HG02870 (cell line): ENCODE measurements around the gene NDE1.
"Not testable (repeated sequence)": the region's sequence is repeated elsewhere in the genome, so short reads cannot be mapped to it uniquely, and the experiment has no call there.

Source experiments
- ATAC-seq: cut with Tn5 transposase; IDR thresholded peaks from one replicate; pipeline ENCODE4 v1.9.1; 2021; ENCODE audit warnings: mild to moderate bottlenecking, moderate library complexity; ENCODE audit not compliant: unreplicated experiment

The NDE1 gene

DNA sequence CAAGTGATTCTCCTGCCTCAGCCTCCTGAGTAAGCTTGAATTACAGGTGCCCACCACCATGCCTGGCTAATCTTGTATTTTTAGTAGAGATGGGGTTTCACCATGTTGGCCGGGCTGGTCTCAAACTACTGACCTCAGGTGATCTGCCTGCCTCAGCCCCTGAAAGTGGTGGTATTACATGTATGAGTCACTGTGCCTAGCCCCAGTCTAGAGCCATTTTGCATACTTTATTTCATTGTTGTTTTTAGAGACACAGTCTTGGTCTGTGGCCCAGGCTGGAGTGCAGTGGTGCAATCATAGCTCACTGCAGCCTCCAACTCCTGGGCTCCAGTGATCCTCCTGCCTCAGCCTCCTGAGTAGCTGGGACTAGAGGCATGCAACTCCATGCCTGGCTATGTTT lies 42.5 kb downstream of the NDE1 start:
- not testable (repeated sequence) for ATAC-seq

DNA sequence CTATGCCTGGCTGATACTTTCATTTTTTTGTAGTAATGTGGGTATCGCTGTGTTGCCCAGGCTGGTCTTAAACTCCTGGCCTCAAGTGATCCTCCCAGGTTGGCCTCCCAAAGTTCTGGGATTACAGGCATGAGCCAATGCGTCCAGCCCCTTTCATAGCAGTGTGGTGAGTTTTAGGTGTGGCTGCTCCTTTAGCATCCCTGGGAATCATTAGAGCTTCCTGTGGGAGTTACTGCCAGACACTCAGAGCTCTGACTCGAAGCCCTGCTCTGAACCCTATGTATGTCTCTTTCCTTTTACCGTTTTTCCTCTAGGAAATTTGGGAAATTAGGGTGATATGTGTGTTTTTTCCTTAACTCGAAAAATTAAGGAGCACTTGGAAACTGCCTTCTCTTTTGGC lies 44.5 kb downstream of the NDE1 start:
- no peak for ATAC-seq

DNA sequence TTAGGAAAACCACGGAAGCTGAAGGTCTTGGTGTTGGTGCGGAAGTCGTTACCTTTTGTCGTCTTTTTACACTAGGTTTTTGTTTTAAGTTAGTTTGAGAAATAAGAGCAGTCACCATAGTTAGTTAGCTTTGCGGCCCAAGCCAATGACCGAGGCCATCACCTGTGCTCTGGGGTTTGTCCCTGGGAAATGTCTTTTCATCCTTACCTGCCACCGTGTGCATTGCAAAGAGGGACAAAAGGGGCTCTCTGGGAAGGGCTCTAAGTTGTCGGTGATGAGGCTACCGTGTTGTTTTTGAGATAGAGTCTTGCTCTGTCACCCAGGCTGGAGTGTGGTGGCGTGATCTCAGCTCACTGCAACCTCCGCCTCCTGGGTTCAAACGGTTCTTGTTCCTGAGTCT lies 49.8 kb downstream of the NDE1 start:
- ATAC-seq: no peak

DNA sequence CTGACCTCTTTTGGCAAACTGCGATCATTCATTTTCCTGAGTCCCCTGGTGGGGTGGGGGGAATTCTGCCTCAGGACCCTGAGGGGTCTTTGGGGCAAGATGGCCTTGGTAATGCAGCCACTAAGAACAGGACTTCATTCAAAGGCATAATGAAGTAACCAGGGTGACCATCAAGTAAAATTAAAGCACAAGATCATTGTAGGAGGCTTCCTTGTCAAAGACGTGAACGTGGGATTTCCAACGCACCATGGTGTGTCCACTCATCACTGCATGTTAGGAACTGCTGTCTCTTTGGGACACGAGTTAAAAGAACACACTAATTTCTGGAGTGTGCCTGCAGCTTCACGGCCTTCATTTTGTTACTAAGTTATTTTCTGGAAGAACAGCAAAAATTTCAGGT lies 51.3 kb downstream of the NDE1 start:
- ATAC-seq: no peak

DNA sequence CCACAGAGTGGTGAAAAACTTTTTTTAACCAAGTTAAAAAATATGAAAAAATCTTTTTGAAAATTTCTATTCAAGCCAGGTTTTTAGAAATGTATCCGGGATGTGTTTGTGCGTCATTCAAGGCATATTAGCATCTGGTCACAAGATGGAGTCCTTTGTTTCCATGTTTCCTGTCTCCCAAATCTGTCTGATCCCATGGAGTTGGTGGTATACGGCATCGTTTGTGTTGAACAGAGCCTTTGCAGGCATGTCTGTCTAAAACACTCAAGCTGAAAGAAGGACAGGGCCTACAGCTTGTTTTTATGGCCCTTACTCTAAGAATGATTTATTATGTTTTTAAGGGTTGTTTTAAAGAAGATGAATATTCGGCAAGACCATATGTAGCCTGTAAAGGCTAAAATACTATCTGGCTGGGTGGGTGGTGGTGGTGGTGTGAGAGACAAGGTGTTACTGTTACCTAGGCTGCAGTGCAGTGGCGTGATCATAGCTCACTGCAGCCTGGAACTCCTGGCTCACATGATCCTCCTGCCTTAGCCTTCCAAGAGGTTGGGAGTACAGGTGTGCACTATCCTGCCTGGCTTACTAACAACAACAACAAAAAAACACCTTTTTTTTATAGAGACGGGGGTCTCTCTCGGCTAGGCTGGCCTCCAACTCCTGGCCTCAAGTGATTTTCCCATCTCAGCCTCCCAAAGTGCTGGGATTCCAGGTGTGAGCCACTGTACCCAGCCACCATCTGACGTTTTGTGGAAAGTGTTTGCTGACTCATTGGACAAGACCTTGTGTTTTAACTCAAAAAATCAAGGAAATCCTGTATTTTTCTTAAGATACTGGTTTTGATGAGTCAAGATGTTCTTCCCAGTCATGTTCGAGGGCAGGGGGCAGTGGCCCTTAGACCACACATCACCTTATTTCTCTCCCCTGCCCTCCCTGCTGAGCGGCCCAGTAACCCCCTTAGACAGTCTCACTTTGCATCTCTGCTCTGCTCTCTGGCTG lies 52.2 kb downstream of the NDE1 start:
- ATAC-seq: no peak

DNA sequence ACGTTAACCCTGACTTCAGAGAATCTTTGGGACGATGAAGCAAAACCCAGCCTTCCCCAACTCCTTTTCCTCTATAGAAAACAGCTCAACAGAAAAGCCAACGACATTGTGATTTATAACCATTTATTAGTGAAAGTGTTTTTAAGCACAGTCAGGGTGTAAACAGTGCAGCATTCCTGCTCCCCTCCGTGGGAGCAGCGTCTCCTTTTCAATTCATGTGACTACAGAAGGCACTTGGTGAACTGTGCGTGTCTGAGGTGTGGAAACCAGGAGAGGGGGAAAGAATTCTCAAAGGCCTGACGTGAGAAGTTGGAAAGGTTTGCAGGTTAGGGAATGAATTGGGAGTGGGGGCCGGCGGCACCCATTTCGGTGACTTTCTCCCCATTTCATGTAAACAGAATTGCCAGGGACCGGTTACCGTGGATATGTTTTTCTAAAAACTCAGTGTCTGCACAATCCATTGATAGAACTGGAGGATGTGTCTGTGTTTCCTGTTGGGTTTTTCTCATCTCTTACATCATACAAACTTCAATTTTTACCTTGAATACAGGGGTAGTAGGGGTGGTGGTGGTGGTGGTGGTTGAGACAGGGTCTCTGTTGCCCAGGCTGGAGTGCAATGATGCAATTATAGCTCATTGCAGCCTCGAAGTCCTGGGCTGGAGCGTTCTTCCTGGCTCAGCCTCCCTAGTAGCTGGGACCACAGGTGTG lies 53.1 kb downstream of the NDE1 start:
- no peak for ATAC-seq

DNA sequence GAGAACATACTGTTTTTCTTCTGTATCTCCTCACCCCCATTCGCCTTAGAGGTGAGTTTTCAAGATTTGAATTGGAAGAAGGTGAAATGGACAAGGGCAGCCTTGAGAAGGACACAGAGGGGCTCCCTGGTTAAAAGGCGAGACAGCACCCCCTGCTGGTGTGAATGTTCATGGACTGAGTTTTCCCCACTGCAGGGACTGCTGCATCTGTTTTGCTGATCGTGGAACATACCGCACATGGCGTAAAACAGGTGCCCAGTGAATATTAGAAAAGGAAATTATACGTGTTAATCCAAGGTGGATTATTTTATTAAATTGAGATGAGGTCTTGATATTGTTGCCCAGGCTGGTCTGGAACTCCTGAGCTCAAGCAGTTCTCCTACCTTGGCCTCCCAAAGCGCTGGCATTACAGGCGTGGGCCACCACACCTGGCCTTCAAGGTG lies 54.5 kb downstream of the NDE1 start:
- ATAC-seq: no peak

DNA sequence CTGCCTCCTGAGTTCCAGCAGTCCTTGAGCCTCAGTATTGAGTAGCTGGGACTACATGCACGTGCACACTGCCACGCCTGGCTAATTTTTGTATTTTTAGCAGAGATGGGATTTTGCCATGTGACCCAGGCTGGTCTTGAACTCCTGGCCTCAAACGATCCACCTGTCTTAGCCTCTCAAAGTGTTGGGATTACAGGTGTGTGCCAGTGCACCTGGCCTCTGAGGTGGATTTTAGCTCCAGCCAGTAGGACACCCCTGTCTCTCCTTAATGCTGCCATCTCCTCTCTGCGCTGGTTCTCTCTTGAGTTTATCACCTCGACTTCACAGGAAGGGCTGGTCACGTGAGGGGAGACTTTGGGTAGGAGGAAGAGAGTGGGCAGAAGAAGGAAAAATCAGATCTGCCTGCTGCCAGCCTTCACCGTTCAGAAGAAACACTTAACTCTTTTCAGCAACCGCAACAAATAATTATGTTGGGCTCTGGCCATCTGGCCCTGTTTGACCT lies 55.1 kb downstream of the NDE1 start:
- ATAC-seq: no peak

DNA sequence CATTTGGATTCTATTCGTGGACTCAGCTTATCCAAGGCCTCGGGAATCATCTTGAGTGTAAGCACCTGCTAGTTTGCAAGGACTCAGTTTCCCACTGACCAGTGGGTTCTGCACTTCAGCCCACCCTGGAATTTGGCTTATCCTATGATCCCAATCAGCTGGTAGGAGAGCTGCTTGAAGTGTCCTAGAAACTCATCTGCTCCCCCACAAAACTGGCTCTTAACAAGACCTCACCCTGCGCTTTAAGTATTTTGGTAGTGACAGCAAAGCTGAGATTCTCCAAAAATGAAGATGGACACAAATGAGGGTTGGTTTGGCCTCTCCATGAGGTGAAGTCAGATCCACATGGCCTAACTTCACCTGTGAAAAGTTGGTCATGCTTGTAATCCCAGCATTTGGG lies 57.3 kb downstream of the NDE1 start:
- no peak for ATAC-seq

DNA sequence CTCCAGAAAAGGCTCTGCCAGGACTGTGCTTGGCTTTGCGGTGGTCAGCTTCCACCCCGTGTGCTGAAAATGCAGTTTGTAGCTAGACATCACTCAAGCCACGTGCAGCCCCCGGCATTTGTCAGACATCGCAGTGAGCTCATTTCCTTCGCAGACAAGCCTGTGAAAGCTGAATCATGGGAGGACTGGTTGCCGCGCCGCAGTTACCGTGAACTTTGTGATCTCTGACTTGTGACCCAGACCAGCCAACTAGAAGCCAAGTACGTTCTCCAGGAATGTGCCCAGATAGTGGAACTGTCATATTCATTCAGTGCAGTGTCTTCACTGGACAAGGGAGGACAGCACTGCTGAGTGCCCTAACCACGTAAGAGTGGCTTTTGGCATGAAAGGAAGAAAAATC lies 58.1 kb downstream of the NDE1 start:
- ATAC-seq: no peak

DNA sequence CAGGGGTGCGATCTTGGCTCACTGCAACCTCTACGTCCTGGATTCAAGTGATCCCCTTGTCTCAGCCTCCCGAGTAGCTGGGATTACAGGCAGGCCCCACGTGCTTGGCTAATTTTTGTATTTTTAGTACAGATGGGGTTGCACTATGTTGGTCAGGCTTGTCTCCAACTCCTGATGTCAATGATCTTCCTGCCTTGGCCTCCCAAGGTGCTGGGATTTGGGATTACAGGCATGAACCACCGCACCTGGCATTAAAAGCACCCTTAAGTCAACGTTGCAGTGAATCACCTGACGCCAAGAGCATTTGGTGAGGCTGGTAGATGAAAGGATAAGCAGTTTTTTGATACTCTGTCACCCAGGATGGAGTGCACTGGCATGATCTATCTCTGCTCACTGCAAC lies 59.0 kb downstream of the NDE1 start:
- no peak for ATAC-seq

DNA sequence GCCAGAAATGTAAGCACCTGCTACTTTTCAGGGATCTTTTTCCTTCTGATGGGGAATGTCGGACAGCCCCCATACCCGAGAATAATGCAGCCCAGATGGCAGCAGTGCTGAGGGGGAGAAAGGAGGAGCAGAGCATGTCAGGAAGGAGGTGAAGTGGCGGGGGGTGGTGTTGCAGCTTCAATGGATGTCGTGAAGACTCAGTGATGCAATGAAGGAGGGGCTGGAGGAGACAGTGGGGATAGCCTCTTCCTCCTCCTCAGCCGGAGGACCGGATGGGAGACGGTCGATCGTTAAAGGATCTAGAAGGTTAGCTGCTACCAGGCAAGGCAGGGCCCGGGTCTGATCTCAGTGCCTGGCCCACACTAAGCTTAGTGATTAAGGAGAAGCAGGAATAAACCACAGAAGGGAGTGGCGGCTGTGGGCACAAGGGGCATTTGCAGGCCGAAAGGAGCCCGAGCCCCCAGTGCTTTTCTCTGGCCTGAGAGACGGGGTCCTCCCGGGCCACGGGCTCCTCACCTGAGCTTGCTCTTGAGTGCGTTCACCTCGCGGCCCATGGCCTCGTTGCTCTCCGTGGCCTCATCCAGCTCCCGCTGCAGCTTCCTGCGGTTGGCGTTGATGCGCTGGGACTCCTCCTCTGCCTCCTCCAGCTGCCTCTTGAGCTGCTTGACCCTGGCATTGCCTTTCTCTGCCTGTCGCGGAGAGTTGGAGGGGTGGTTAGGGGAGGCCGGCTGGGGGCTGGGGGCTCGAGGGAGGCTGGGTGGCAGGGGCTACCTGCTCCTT lies 64.5 kb downstream of the NDE1 start:
- ATAC-seq: no peak

DNA sequence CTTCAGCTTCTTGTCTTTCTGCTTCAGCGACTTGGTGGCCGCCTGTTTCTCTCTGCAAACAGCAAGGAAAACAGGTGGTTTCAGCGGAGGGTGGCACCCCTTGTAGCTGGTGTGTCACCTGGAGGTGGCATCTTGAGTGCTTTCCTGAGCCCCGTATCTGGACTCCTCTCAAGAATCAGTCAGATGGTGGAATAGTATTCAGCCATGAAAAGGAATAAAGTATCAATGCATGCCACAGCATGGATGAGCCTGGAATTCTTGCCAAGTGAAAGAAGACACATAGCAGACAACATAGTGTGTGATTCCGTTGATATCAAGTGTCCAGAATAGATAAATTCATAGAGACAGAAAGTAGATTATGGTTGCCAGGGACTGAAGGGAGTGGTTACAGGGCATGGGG lies 65.2 kb downstream of the NDE1 start:
- no peak for ATAC-seq

DNA sequence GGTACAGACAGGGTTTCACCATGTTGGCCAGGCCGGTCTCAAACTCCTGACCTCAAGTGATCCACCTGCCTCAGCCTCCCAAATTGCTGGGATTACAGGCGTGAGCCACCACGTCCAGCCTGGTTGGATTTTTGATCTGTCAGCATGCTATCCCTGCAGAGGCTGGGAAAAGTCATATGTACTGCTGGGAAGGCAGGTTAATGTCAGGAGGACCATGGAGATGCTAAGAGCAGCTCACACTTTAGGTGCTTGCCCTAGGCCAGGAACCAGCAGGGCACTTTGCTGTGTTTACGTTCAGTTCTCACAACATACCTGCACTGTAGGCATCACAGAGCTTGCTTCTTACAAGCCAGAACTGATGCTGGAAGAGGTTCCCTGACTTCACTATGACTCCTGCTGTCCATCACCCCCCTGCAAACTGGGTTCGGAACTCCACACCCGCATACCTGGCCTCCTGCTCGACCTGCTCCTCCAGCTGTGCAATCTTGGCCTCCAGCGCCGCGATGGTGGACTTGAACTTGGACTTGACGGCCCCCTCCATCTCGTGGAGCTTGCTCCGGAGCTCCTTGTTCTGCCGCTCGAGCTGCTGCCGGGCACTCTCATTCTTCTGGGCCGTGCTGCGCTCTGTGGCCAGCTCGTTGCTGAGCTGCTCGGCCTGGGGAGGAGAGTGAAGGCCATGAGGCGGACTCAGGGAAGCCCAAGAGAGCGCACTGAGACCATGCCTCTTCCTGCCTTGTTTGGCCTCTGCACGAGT lies 66.8 kb downstream of the NDE1 start:
- no peak for ATAC-seq

DNA sequence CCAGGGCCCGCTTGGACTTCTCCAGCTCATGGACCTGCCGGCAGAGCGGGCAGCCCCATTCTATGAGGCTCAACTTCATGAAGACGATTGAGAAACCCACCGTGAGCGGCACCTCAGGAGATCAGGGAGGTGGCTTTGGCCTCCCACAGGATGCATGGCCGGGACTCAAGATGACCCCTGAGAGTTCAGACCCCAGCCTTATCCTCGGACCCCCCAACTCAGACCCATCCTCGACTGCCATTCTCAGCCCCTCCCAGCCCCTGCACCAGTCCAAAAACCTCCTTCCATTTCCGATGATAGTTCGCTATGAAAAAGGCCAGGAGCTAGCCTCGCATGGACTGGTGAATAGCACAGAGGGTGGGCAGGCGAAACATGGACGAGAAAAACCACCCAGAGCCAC lies 71.0 kb downstream of the NDE1 start:
- no peak for ATAC-seq

DNA sequence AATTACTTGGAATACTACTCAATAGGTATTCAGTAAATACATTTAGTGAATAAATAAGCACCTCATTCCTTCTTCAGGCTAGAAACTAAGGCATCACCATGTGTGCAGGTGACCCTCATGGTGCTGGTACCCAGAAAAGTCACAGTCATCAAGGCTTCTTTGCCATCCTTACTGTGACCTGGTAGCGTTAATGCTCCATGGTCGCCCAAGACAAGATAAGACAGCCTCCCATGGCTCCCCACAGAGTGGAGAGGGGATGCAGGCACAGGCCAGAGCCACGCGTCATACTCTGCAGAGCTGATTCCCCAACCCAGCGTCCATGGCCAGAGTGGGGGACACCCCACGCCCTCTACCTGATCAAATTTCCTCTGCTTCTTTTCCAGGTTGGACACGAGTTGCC lies 73.8 kb downstream of the NDE1 start:
- no peak for ATAC-seq

DNA sequence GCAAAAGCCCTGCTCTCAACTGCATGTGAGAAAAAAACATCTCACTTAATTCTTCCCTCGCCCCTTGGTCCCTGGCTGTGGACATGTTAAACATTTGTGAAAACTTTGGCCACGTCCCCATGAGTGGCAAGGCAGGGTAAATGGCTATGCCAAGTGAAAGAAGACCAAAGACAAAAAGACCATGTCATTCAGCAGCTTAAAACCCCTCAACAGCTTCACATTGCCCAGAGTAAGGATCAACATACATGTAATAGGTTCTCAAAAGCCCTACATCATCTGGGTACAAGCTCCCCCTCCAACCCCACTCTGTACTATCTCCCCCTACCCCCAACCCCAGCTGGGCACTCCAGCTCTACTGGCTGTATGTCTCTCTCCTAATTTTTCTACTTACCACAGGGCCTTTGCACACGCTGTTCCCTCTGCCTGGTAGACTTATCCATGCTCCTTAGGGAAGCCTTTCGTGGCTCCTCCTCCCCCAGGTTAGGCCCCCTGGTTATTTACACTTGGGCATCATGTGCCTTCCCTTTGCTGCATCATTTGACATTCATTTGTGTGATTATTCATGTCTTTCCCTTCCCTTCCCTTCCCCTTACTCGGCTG lies 75.7 kb downstream of the NDE1 start:
- no peak for ATAC-seq

DNA sequence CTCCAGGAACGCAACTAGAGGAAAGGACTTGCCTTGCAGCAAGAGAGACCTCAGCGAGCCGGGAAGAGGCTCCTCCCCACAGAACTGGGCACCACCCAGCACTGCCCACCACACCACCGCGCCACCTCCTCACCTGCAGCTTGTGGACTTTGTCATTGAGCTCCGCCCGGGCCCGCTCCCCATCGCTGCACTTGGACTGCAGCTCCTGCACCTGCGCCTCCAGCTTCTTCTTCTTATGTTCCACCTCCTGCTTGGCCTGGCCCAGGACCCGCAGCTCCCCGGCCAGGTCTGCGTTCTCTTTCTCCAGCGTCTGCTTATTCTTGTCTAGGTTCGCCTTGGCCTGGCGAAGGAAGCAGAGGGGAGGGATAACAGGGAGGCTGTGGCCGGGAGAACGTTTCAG lies 76.7 kb downstream of the NDE1 start:
- no peak for ATAC-seq

DNA sequence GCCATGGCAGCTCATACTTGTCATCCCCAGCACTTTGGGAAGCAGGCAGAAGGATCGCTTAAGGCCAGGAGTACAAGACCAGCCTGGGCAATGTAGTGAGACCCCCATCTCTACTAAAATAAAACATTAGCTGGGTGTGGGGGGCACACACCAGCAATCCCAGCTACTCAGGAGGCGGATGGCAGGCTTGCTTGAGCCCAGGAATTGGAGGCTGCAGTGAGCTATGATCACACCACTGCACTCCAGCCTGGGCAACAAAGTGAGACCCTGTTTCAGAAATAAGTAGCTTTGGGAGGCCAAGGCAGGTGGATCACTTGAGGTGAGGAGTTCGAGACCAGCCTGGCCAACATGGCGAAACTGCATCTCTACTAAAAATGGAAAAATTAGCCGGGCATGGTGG lies 77.7 kb downstream of the NDE1 start:
- not testable (repeated sequence) for ATAC-seq

DNA sequence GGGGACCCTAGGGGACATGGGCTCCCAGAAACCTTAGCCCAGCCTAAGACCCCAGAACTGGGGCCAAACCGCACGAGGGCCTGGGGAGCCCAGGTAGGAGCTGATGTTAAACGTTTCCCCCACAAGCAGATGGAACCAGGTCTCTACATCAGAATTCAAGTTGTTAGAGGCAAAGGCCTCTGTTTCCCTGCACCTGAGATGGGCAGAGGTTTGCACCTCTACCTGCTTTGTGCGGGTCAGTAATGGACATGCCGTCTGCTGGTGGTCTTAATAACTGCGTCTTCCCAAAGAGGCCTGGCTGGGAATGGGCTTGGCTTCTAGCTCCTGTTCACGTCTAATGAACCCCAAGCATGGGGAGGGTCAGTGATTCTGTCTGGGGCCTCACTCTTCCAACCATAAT lies 79.1 kb downstream of the NDE1 start:
- no peak for ATAC-seq
